Stimulated activated CD4-positive, alpha-beta T cell treated with anti-CD3 and anti-CD28 coated beads, TNF-alpha, amount 100 ng/mL, for 48 hours (primary cell): ENCODE measurements around the gene ACTR5.

ENCODE experiments used
- DNase-seq, 3 donors: peaks; one replicate each; pipeline ENCODE4 v3.0.0-alpha.2; 2020; ENCODE audit warnings: low read depth in 3 of 3

The ACTR5 gene

GRCh38 chr20:38728911-38729642 is 19.2 kb upstream of the ACTR5 start:
- DNase-seq: peak in 1 of 3 donors; percentile 8

GRCh38 chr20:38729767-38730166 is 18.5 kb upstream of the ACTR5 start:
- DNase-seq: no peak

DNA sequence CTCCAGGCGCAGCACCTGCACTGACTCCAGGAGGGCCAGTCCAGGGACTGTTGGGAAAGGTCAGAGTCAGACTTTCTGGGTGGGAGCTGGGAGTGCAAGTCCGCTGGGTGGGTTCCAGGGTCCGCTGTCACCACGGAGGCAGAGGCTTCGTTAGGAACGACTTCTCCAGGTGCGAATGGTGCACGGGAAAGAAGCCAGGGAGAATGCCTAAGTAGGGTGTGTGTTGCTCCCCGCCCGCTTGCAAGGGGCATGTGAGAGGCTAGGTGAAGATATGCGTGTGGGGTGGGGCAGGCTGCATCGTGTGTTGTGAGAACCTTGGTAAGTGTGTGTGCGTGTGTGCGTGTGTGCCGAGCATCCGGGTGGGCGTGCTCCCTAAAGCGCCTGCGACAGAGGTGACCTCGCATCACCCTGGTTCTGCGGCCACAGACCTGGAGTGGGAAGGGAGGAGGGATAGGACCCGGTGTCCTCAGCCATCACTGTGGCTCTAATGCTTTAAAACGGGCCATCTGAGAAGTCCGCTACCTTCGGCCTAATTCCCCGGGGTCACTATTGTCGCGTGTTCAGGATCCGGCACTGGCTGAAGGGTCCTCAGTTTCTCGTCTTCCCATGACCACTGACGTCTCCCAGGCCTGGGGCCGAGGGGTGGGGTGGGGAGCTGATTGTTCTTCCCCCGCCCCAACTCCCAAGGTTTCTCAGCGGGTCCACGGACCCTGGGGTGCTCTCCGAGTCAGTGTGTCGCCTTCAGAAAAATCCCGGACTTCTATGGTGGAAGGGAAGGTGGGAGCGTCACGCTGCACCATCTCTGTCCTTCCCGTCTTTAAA is 17.9 kb upstream of the ACTR5 start:
- no peak for DNase-seq

GRCh38 chr20:38730989-38731737 is 17.1 kb upstream of the ACTR5 start:
- DNase-seq: peak; percentile 58 to 79 (median 67)

- DNase-seq: no peak
These were observed 16.5 kb upstream of the ACTR5 start for GRCh38 chr20:38731738-38732113.

DNA sequence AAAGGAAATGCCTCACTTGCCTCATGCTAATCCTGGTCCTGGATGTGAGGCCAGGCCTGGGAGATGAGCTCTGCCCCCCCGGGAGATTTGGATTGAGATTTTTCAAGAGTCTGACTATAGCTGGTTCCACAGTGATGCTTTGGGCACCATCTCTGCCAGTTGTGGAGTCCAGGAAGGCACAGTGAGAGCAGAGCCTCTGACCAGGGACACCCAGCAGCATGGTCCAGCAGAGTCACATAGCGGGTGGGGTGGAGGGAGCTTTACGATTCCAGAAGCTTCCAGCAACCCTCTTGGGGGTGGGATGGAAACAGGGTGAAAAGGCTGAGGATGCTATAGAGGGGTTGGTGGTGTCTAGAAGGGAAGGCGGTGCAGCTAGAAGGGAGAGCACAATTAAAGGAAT is 15.3 kb upstream of the ACTR5 start:
- DNase-seq: no peak

DNA sequence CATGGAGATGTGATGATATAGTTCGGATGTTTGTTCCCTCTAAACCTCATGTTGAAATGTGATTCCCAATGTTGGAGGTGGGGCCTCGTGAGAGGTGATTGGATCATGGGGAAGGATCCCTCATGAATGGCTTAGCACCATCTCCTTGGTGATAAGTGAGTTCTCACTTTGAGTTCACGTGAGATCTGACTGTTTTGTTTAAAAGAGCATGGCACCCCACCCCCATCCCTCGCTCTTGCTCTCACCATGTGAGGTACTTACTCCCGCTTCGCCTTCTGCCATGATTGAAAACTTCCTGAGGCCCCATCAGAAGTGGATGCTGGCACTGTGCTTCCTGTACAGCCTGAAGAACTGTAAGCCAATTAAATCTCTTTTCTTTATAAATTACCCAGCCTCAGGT is 13.1 kb upstream of the ACTR5 start:
- no peak for DNase-seq

- DNase-seq: no peak
These were observed 10.4 kb upstream of the ACTR5 start for GRCh38 chr20:38737887-38738286.

DNA sequence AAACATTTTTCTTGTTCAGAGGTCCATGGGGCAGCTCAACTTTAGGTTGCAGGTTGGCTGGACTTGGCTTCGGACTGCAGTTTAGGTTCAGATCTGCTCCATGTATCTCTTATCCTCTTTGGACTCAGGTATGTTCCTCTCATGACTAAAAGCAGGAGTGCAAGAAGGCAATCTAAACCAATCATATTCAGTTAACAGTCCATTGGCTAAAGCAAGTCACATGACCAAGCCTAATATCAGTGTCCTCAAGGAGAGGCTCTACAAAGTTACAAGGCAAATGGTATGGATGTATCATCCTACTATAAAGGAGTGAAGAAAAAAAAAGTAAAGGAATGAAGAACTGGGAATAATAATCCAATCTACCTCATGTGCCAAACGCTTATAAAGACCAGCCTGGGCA is 2.5 kb upstream of the ACTR5 start:
- DNase-seq: no peak

- no peak for DNase-seq
These were observed 664 bp upstream of the ACTR5 start for GRCh38 chr20:38747495-38748096.

- peak in 2 of 3 donors; percentile 51 to 62 for DNase-seq
These were observed 545 bp downstream of the ACTR5 start for GRCh38 chr20:38748861-38749149.

DNA sequence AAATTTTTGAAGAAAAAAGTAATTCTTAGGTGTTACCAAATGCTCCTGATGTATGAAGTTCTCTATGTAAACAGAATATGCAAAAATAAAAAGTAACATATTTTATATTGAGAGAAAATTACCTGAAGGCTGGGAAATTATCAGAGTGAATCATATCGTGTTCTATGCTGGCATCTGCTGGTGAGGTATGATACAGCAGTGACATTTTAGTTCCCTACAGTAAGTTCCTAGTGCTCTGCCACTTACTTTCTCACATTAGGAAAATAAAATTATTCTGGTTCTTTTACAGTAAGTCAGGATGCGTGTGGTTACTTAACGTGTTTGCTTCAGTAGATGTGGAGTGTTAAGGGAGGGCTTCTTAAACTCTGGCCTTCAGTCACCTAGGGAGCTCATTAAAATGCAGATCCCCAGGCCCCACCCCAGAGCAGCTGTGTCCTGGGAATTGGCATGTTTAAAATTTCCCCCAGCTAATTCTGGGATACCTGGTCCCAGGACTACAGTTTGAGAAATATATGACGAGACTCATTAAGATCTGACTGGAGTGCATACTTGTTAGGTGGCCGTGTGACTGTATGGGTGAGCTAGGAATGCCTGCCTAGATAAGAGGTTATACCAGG is 3.2 kb downstream of the ACTR5 start:
- DNase-seq: no peak

- no peak for DNase-seq
These were observed 3.8 kb downstream of the ACTR5 start for GRCh38 chr20:38752029-38752428.

- no peak for DNase-seq
These were observed 6.7 kb downstream of the ACTR5 start for GRCh38 chr20:38754924-38755323.

- DNase-seq: no peak
These were observed 7.2 kb downstream of the ACTR5 start for GRCh38 chr20:38755324-38755910.

DNA sequence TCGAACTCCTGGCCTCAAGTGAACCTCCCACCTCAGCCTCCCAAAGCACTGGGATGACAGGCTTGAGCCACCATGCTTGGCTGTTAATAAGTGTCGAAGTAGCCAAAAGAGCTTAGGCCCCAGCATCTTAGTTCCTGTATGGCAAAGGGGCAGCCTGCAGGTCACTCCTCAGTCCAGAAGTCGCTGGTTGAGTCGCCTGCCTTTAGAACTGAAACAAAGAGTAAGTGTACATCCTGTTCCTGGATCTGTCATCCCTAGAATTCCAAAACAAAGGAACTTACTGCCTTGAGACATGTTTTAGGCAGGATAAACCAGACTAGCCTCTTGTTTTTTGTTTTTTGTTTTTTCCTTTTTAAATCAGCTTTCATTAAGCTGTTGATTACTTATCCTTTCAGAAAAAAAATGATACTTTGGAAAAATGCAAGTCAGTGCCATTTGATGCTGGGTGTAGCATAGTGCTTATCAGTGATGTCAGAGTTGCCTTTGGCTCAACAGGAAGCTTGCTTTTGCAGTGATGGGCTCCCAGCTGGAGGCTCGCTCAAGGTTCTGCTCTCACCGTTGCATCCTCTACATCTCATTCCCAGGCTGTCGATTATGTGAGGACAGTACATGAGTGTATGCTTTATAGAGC is 9.0 kb downstream of the ACTR5 start:
- no peak for DNase-seq

DNA sequence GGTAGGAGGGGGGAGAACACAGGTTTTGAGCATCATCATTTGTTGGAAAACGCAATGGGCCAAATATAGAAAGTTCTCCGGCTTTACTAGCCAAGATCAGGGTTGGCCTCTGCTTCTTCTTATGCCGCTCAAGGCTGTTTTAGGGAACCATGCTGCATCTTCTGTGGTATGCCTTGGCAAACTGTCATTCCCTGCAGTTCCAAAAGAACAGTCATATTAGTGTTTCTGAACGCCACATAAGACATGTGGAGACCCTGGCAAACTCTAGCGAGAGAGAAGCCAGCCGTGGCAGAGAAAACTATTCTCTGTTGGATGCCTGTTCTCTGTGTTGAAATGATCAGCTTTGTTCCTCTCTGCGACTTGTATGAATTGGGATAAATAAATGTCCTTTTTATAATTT is 10.8 kb downstream of the ACTR5 start:
- no peak for DNase-seq

DNA sequence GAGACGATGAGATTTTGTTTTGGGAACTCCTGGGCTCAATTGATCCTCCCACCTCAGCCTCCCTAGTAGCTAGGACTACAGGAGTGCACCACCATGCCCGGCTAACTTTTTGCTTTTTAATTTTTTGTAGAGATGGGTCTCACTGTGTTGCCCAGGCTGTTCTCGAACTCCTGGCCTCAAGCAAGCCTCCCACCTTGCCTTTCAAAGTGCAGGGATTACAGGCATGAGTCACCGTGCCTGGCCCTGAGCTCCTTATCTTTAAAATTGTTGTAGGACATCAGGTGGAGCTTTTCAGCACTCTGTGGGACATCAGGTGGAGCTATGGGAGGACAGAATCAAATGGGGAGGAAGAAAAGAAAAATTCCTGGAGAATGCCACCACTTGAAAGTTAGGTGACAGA is 12.7 kb downstream of the ACTR5 start:
- DNase-seq: no peak

- DNase-seq: no peak
These were observed 13.9 kb downstream of the ACTR5 start for GRCh38 chr20:38762174-38762573.

- no peak for DNase-seq
These were observed 15.4 kb downstream of the ACTR5 start for GRCh38 chr20:38763616-38764015.
